ENCODE data around the gene SVIP.

Gene SVIP

GRCh38 chr11:22829231-22830081 lies at the start of gene SVIP:
SVIP (minus strand) TSS chr11:22829801; CDS start chr11:22829748, 53 bp downstream.
- peak; percentile 98 for DNase-seq

- DNase-seq = no peak
Observed at GRCh38 chr11:22878604-22879003, 49.0 kb upstream of the SVIP start.

GRCh38 chr11:22878039-22878438 lies 48.4 kb upstream of the SVIP start:
- DNase-seq = no peak

DNA sequence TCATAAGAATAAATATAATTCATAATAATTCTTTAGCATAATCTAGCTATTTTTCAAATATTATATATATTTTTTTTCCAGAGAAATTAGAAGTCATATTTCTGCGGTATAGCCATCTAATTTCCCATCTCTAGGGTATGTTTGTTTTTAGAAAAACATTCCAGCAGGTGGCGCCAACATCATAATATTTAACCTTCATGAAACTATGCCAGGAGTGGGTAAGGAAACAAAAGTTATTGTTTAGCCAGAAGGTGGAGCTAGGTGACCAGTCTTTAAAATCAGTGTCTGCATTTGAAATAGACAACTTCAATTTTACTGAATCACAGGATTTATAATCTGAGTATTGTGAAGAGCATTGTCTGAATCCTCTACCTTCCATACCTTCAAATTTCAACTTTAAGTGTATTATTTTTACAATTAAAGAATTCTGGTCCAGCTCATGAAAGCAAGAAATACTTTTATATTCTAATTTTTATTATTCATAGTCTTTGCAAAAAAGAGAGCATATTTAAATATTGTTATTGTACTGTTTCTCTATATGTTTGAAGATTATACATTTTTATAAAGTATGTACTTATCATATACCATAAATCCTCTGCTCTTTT lies 46.4 kb upstream of the SVIP start:
- peak; percentile 94 for DNase-seq

- no peak for DNase-seq
Observed at GRCh38 chr11:22869325-22869724, 39.7 kb upstream of the SVIP start.

DNA sequence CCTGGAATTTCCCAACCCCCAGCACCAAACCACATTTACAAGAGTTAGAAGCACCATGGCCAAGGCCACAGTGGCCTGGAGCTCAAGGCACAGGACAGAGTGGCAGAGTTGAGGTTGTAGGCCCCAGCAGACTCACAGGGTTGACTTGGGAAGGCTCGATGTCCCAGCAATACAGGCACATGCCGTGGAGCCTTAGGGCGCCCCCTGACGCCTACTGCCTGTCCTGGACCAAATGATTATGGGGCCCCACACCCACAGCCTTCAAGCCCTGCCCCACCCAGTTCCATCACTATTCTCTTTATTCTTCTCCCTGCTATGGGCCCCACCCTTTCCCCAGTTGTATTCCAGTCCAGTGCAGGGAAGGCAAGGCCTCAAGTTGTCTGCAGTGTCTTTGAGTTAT lies 30.6 kb upstream of the SVIP start, which contains the start of gene CCDC179:
Gene CCDC179, minus strand, starts transcription at position 234 of the 400 bp plus-strand sequence. Its CDS starts 53 bp downstream, at position 181.
- no peak for DNase-seq

GRCh38 chr11:22859756-22860155 lies 30.2 kb upstream of the SVIP start:
- no peak for DNase-seq

GRCh38 chr11:22851477-22851876 lies 21.9 kb upstream of the SVIP start:
- DNase-seq = no peak

DNA sequence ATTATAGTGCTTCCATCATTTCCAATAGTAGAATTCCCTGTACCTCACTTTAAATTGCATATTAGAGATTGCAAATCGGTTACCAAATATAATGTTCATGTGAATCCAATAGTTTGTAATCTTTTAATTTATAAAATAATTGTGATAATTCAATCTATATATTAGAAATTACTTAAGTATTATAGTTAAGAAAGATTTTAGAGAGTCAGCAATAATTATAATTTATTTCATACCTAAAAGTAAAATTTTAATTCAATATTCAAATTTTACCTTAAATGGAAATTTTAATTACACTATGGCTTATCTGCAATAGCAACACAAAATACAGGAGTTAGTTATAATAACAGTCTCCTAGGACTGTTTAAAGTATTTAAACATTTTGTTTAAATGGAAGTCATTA lies 17.1 kb upstream of the SVIP start:
- no peak for DNase-seq

GRCh38 chr11:22832315-22833015 lies 2.9 kb upstream of the SVIP start:
- no peak for DNase-seq

- DNase-seq = no peak
Observed at GRCh38 chr11:22830082-22830414, 447 bp upstream of the SVIP start.

DNA sequence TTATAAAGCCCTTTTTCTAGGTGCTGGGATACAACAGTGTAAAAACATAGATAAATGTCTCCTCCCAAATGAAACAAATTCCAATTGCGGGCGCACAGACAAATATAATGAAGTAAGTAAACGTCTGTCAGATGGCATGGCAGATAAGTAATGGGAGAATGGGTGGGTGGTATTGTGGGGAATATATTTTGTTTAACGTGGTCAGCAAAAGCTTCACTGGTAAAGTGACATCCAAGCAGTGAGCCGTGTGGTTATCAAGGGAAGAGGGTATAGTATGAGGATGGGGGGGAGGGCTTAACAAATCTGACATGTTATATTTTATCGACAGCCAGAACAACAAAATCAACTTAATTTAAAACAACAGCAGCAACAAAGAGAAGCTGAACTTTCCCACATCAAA lies 1.2 kb downstream of the SVIP start:
- DNase-seq = peak; percentile 39

GRCh38 chr11:22822203-22822602 lies 7.4 kb downstream of the SVIP start:
- no peak for DNase-seq

- DNase-seq = no peak
Observed at GRCh38 chr11:22809893-22810292, 19.7 kb downstream of the SVIP start.

DNA sequence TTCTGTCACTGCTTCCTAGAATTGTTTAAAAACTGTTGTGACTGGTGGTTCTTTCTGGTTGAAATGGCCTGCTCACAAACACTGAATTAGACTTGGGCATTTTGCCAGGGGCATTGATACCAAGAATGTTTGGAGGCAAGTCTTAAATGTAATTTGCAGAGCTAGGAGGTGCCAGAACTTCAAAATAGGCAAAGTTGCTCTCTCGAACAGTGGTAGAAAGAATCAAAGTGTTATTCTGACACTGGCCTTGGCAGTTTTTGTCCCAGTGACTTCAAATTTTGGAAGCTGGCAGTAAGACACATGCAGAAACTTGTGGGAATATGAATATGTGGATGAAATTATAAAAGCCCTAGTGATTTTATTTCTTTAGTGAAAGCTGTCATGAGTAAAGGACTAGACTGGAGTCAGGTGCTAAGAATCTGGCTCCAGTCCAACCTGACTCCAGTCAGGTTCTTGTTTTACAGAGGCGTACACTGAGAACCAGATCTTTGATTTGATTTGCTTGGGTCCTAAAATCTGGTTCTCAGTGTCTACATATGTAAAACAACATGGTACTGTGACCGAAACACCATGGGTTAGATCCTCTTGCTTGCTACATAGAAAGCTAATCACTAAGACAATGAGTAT lies 20.9 kb downstream of the SVIP start:
- DNase-seq = peak; percentile 27

- DNase-seq = no peak
Observed at GRCh38 chr11:22807855-22808570, 21.6 kb downstream of the SVIP start.

- DNase-seq = no peak
Observed at GRCh38 chr11:22807391-22807790, 22.2 kb downstream of the SVIP start.

DNA sequence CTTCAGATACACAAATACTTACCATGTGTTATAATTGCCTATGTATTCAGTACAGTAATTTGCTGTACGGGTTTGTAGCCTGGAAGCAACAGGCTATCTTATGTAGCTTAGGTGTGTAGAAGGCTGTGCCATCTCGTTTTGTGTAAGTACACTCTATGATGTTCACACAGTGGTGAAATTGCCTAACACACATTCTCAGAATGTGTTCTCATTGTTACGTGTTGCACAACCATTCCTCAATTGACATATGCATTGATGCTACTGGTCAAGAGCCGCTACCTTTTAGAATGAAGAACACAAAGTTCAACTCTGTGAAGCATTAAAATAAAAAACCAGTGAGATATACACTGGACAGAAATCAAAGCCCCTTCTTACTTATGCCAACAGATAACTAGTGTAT lies 26.7 kb downstream of the SVIP start:
- DNase-seq = no peak

- peak; percentile 66 for DNase-seq
Observed at GRCh38 chr11:22800482-22800881, 29.1 kb downstream of the SVIP start.

DNA sequence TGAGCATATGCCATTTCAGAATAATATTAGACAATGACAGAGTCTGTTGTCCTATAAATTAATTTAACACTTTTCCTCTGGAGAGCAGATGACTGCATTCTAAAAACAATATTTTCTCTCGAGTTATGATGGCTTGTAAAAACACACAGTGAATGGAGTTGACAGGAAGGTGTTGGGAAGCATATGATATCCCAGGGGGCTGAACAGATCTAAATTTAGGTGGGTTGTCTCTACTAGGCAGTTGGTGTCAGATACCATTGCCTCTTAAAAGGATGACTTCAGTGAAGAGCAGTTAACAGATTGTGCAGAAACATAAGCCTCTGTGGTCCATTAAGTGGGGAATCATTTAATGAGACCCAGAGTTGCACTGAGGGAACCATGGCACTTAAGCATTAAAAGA lies 30.7 kb downstream of the SVIP start:
- peak; percentile 100 for DNase-seq

DNA sequence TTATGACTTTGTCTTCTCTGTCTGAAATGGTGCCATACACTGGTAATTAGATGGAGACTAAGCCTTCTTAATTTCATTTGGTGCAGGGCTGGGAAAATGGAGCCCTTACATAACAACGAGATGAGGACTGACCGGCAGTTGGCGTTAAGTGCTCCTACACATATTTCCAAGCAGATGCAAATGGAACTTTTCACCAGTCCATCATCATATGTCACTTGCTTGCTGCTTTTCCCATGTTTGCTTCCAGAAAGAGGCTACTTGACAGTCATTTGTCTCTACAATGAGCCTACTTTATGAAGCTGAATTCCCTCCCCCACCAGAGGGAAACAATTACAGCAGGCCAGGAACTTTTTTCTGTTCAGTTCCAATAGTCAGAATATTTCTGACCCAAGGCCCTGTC lies 32.6 kb downstream of the SVIP start:
- DNase-seq = peak; percentile 30

- no peak for DNase-seq
Observed at GRCh38 chr11:22795914-22796313, 33.7 kb downstream of the SVIP start.

DNA sequence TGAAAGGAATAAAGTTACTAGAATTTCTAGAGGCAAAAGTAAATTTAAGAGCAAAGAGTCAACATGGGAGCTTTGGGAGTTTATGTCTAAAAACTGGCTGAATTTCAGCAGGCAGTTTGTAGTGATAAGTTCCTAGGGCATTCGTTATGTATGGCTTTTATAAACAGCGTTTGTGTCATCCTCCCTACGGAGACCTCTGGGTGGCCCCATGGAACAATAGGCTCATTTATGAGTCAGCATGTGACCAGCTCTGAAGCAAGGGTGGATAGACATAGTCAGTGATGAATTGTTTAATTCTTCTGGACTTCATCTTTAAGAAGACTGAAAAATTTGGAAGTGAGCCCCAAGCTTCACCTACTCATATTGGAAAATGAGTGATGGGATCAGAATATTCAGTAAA lies 37.1 kb downstream of the SVIP start:
- DNase-seq = no peak
